ENCODE data around the gene TRIM9.
A peak's percentile ranks its signal among the peaks of the same experiment; 100 is the strongest.
"Not testable (repeated sequence)": the region's sequence is repeated elsewhere in the genome, so short reads cannot be mapped to it uniquely, and the experiment has no call there.

The TRIM9 gene

DNA sequence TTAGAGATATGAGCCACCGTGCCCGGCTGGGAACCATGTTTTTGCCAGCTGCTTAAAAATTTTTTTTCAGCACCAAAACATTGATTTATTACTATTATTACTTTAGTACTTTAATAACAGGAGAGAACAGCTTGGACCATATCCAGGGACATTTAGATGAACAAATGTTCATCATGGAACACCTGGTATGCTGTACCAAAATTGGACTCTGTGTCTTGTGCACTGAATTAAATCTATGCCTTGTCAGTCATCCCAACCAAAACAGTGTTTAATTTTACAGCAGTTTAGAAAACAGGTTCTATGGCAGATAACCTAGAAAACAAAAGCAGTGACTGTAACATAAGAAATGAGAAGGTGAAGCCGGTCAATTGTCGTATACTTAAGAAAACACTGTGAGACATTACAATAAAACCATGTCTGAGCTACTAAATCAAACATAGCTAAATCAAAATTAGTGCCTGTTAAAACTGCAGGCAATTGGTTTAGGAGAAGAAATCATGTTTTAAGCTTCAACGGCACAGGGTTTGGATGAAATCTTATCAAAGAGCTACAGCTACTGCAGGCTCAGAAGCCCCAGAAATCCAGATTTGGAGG is 92.4 kb downstream of the TRIM9 start:
- no peak for DNase-seq

DNA sequence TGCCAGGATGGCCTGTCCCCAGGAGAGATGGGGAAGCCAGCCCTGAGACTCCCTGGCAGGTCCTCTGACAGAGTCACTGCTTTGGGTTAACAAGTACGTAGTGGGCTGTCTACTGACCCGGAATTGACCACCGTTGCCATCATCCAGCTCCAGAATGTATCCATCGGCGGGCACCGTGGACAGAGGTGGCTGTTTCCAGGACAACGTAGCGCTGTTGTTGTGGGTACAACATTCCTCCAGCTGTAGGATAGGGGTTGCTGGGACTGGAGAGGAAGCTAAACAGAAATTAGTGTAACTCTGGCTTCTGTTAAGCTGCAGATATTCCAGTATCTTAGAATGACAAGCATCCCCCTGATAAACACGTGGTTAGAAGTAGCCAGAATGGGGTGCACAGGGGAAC is 94.3 kb downstream of the TRIM9 start:
- no peak for DNase-seq

DNA sequence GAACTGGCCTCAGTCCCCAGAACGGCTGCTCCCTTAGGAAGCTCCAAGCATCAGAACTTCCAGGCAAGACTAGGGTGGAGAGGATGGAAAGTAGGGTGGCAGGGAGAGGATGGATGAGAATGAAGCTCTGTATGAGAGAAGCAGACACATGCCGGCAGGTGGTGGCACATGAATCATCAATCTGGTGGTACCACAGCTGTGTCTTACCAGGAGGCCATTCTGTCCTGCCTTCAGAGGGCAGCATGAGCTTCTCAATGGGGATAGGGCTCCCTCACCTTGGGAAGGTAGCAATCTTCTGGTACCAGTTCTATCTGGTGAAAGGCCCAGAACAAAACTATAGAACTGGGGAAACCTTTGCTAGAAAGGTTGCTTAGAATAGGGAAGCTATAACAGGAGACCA is 95.2 kb downstream of the TRIM9 start:
- no peak for DNase-seq

DNA sequence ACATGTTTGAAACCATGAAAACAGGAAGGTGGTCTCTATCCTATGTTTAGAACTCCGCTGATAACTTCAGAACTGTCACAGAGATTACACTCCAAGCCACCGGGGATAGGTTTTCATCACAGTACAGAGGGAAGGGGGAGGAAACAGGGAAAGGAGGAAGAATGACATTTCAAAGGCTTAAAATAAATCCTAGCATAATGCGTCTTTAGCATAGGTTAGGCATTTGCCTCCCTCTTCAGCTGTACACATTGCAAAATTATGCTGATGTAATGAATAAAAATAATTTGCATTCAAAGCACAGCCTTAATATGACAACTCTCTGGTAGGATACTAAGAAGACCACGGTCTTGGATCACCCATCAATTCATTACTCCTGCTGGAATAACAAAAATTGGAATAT is 96.3 kb downstream of the TRIM9 start:
- DNase-seq = no peak

DNA sequence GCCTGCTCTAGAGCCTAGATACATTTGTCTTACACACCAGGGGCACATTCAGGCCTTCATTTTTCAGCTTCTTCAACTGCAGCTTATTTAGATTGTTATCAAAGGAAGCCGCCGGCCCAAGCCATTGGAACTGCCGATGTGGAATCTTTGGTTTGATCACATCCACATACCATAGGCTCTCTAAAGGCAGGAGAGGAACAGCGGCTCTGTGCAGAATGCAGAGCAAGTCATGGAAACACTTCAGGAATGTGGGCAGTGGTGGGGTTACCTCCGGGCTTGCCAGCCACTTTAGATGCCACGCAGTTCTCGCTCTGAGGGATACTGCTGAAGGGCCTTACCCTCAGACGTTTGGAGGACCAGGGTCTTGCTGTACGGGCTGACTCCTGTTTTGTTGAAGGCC is 97.2 kb downstream of the TRIM9 start:
- DNase-seq = no peak

DNA sequence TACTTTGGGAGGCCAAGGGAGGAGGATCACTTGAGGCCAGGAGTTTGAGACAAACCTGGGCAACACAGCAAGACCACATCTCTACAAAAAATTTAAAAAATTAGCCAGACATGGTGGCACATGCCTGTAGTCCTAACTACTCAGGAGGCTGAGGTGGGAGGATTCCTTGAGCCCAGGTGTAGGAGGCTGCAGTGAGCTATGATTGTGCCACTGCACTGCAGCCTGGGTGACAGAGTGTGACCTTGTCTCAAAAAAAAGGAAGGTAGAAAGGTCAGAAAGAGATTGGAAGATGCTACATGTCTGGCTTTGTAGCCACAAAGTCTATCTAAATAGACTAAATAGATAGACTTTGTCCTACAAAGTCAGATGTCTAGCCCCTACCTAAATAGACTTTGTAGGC is 100.7 kb downstream of the TRIM9 start:
- not testable (repeated sequence) for DNase-seq

DNA sequence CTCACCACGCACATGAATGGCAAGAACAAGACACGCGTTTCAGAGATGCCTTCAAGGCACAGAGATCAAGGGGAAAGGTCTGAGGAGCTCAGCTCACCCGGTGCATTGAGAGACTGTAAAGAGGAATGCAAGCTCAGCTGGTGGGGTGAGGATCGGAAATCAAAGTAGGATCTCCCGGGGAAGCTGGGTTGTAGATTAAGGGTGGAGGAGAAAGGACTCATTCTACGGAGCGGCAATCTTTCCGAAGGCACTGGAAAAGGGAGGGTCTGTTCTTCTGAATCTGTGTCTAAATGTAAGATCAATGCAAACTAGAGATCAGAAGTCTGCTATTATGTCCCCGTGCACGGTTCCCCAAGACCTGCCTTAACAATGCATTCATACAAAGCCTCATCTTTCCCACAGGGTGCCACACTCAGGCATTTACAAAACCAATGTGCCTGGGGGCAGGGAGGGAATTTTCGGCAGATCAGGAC is 109.0 kb downstream of the TRIM9 start:
- DNase-seq = no peak

DNA sequence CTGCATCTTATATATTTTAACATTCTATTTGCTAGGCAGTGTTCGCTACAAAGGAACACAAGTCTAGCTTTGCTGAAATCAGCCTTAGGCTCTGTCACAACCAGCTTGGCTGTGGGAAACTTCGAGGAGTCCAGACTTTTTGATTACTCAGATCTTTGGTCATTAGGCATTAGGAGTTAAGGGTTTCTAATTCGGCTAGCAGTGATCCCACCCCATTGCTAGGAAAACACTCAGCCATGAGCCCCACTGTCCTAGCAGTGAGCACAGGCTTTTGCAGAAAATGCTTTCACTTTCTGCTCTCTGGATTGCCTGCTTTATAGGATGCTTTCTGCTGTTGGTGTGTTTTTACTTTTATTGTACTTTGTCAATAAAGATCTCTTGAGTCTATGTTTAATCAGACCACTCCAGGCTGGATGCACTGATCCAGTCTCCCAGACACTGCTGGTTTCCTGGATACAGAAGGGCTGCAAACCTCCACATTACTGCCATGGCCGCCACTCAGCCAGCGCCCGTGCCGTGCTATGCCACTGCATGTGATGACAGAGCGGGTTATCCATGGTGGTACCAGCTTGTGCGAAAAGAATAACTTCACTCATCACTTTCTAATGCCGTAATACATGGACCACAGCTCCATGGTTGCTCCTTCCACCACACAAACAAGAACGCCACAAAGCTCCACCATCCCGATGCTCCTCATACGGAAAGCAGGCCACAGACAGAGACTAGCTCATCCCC is 109.6 kb downstream of the TRIM9 start:
- no peak for DNase-seq

DNA sequence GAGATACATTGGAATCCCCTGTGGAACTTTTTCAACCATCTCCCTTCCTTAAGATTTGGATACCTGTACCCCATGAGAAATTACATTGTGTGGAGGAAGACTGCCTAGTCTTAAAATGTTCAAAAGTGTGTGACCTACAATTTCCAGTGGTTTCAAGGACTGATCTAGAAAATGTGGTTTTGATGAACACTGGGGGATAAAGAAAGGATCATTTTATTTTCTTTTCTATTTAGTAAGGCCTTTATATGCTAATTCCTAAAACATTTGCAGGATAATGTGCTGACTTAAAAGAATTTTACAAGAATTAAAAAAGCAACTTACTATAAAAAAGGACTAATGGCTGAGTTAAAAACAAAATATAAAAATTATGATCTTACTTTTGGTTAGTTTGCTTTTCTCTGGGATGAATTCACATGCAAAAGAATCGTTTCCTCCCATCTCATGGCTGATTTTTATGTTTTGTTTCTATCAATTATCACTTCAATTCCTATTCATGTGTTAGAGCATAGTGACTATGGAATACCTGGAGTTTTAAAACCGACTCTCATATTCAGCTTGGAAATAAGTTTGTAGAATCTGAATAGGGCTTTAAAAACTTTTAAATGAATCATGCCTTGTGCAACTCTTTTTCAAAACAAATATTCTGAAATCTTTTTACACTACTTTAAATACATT is 110.7 kb downstream of the TRIM9 start:
- DNase-seq = no peak

DNA sequence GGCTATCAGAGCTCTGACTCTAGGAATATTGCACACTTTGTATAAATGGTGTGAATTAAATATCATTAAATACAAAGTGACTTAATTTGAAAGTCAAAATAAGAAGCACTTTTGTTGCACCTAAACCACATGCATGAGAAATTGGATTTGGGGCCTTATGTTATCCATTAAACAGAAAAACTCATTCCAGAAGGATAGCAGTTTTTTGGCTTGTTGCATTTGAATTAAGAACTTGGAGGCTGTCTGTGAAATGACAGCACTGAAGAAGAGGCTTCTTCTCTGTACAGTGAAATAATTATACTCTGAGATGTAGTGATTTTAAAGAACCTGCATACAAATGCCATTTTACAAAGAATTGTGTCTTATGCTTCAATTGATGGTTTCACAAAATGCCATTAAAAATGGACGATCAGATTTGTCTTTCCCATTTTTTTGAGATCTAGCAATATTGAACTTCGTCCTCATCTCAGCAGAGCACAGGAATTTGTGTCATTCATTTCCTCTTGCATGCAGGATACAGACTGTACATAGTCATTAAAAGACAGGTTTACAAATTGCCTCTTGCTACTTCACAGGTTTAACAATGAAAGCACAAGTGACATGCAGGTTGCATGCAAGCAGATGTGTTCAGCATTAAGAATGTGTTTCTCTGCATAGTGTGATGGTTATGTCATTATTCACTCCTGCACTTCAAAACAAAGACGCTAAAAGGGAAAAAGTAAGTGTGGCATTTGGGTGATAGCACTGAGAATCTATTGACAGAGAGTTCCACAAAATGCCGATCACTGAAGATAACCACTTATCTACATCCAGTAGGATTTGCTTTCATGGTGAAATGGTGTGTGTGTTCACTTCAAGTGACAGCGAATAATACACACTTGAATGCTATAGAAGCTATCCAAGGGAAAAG is 114.7 kb downstream of the TRIM9 start:
- DNase-seq = no peak

DNA sequence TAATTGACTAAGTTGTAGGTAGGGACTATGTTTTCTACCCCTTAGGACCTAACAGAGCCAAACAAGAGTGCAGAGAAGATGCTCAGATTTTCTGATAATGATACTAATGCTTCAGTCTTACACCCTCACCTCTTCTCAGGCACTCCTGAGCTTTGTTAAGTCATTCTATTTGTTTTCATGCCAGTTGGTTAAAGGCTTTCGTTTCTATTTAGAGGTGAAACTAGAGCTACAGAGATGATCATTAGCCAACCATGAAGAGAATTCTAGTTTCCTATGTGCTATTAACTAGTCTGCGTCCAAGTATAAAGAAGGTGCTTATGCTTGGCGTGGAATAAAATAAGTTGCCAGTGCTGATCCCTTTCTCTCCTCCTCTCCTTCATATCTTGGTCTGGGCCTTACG is 116.0 kb downstream of the TRIM9 start:
- DNase-seq = no peak

DNA sequence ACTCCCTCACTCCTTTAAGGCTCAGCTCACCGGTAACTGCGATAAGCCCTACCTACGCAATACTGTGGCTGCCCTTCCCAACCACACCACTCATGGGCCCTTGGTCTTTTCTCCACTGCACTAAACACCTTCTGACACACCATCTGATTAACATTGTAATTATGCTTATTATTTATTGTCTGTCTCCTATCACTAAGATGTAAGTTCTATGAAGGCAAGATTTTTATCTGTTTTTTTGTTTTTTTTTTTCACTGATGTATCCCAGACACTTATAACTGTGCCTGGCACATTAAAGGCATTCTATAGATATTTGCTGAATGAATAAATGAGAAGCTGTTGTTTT is 116.4 kb downstream of the TRIM9 start:
- DNase-seq = no peak

DNA sequence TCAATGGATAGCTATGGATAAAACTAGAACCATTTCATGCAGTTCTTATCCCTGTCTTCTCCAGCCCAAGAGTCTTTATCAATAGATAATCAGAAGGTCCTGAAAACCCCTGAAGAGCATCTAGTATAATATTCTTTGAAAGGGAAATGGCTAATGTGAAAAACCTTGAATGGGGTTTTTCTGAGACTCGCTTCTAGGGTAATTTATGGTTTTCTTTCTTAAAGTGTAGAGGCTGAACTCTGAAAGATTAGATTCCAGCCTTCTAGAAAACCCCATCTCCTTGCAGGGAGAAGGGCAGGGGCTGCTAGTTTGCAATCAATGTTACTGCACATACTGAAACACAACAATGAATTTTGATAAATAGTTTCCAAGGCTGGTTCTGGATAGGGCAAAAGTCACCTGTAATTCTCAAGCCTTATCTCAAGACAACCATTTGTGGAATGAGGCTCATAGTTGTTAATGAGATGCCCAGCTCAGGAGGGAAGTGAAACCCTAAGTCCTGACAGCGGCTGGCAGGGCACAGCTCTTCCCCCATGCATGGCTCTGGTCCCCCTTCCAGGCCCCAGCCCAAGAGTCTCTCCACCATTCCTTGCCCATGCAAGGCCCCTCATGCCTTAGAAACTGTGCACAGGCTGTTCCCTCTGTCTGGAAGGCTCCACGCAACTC is 116.9 kb downstream of the TRIM9 start:
- no peak for DNase-seq

DNA sequence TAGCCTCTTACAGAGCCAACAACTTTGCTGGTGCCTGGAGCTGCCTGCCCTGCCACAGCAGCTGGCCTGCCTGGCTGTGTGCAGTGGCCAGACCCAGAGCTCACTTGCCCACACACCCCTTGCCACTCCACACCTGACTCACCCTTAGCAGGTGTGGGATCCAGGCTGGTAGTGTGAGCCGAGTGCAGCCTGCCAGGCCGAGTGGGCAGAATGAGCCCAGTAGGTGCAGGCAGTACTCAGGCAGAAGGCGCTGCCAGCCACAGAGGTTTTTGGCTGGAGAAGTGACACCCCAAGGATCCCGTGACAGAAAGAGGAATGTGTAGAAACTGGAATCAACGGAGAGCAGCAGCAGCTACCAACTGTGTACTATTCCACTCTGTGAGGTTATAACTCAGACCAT is 120.8 kb downstream of the TRIM9 start:
- DNase-seq = no peak

DNA sequence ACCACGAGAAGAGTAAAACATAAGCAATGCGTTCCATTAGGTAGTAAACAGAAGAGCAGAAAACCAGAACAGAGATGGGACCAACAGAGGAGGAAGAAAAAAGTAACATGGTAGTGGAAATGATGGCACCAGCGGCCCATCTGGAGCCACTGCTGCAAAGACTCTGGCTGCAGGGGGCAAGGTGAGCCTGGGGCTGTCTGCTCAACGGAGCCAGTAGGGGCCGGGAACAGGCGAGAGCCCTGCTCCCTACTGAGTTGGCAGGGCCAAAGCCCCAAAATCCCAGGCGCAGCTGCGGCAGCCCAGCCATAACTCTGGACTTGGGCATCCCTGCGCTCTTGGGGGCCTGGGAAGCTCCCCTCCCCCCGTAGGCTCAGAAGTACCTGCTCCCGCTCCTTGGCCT is 122.2 kb downstream of the TRIM9 start:
- DNase-seq = no peak

DNA sequence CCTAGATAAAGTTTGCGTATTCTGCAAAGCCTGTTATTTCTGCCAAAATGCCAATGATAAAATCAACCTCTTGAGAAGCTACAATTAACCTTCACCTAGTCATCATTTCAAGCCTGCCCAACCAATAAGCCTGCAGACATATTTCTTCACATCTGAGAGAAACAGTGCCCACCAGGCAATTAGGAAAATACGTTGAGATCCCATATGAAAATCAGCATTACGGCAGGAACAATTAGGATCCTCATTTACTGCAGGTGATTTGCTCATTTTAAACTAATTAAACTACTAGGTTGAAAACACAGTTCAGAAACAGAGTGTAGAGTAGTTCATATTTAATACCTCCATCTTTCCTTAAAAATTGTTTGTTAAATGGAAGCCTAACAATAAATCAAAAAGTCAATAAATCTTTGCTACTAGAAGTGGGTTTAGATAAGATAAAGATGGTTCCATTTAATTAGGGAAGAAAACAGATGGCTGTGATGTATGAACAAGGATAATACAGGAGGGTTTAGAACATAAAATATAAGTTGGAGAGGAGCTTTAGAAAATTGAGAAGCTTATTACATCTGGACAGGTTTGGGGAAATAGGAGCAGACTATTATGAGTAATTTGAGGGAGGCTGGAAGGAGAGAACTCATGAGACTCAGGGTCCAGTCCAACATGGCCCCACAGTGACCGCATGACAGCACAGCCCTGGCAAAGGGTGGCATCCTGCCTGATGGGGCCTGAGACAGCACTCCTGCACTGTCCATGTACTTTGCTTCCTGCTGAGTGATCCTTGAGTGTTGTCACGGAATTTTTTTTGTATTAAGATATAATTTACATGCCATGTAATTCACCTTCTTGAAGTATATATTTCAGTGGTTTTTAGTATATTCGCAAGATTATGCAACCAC is 123.8 kb downstream of the TRIM9 start:
- DNase-seq = no peak

DNA sequence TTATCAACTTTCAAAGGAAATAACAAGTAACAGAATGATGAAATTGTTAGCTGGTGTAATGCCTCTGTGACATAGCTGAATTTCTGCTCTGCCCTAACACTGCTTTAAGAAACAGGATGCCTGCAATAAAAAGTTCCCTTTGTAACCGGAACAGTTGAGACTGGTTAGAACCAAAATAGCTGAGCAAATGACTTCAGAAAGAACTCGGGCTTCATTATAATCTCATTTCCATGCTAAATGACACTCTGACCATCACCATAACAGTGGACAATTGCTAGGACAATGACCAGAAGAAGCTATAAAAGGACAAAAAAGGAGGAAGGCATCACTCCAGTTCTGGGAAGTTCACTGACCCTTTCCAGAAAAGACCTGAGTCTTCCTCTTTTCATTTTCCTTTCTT is 127.1 kb downstream of the TRIM9 start:
- DNase-seq = no peak

DNA sequence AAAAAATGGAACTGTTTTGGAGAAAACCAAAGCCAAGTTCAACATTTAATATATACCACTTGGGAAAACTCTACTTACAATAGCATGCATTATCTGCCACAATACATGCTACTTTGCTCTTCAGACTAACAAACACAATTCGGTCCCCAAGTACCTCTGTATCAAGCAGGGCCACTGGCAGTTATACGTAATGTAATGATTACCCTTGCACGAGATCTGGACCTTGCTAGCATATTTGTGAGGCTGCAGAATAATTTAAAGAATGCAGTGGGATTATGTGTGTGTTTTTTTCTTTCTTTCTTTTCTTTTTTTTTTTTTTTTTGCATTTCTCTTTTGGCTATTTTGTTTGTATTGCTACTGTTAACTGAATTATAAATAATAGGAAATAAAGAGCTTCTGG is 127.8 kb downstream of the TRIM9 start:
- no peak for DNase-seq

DNA sequence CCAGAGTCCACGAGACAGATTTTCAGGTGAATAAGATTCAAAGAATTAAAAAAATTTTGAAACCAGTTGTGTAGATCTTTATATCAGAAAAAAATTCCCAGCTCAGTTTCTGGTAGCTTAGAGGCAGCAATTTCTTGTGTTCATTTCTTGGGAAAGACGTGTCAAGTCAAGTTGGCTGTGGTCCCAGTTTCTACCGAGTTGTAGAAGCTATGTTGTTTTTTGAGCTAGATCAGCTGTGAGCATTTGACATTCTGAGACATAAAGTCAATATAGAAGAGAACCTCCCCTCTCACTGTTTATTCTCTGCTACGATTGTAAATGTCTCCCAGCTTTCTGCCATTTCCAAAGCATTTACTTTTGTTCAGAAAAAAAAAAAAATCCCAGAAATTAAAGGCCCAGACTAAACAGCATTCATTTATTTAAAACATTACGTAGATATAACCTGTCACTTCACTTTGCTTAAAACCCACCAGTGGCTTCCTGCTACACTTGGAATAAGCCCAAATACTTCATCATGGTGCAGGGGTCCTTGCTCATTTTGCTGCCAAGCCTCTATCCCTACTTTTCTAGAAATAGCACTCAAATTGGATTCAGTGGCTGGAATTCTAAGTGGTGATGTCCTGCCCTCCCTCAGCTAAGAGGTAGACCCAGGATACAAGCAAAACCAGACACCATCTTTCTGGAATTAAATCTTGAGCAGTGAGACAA is 130.1 kb downstream of the TRIM9 start:
- peak; percentile 63 for DNase-seq

DNA sequence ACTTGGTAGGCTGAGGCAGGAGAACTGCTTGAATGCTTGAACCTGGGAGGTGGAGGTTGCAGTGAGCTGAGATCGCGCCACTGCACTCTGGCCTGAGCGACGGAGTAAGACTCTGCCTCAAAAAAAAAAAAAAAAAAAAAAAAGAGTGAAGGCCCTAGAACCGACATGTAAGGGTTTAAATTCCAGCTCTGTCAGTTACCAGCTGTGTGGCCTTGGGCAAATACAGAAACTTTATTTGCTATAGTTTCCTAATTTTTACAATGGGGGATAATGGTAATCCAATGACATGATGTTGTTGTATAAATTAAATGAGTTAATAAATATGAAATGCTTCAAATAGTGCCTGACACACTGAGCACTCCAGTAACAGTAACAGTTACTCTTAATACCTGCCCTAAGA is 131.0 kb downstream of the TRIM9 start:
- no peak for DNase-seq

DNA sequence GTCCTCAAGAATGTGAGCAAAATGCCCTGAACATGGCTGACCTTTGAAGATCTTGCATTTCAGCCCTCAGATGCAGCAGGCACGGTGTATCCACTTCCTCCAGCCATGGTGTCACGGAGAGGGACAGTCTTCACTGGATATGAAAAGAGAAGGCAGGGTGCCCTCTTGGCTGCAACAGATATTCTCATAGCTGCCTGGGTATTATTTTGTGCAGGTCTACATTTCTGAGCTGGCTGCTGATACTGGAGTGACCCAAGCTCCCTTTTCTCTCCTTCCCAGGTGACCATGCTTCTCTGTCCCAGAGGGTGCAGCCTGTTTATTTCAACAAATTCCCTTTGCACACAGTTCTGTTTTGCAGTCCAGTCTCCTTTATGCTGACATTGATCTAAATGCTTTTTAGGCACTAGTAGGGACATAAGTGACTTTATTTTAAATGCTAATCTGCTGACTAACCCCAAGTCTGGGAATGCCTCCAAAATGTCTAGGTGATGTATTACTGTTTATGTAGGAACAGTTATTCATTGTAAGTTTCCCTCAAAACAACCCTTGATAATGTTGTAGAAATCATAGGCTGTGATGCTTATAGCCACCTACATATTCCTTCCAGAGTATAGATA is 133.2 kb downstream of the TRIM9 start:
- no peak for DNase-seq
